ENCODE data around the gene ACOT7. TPM values are rescaled to one million over a fixed set of nuclear protein-coding genes. Genes with fewer than 3 reads are reported as not detected.
A peak's percentile ranks its signal among the peaks of the same experiment; 100 is the strongest.

Gene ACOT7
- total RNA-seq, 2 donors from 2014 or later: 16.9 to 24.9 TPM

- 97% methylated on average over 4 of the region's 4 CpGs for WGBS
- H3K36me3 ChIP-seq: no peaks in the 10 kb centered on the region
- intact Hi-C loops (cut with DNase I): no loop called here
- H3K27me3 ChIP-seq (replicated peaks; ENCODE audit: insufficient read depth): peaks cover 7% of the 10 kb centered on the region
- H3K9me3 ChIP-seq: no peaks in the 10 kb centered on the region
- peaks cover 11% of the 10 kb centered on the region for H3K4me1 ChIP-seq (replicated peaks)
- H3K27ac ChIP-seq: no peak overlapping the region
- no peak overlapping the region for H3K4me3 ChIP-seq
- no peak for DNase-seq (ENCODE audit: low spot score)
- TF ChIP-seq POLR2A (IDR thresholded peaks at IDR 0.05) (no peak), CTCF (IDR thresholded peaks at IDR 0.05) (no peak), POLR2AphosphoS5 (IDR thresholded peaks at IDR 0.05) (no peak)
Measured at GRCh38 chr1:6237093-6237492, 156.5 kb downstream of the ACOT7 start.

GRCh38 chr1:6235296-6235677, 158.3 kb downstream of the ACOT7 start:
- TF ChIP-seq CTCF (IDR thresholded peaks at IDR 0.05) (no peak), POLR2A (IDR thresholded peaks at IDR 0.05) (no peak), POLR2AphosphoS5 (IDR thresholded peaks at IDR 0.05) (no peak)

GRCh38 chr1:6234502-6235295, 158.9 kb downstream of the ACOT7 start:
- 30% methylated on average over 20 of the region's 20 CpGs for WGBS
- DNase-seq (ENCODE audit: low spot score): no peak
- no peak for TF ChIP-seq CTCF (IDR thresholded peaks at IDR 0.05)
- TF ChIP-seq POLR2A (IDR thresholded peaks at IDR 0.05): no peak
- no peak for TF ChIP-seq POLR2AphosphoS5 (IDR thresholded peaks at IDR 0.05)
- Histone ChIP-seq H3K36me3 (no peaks in the 10 kb centered on the region), H3K4me1 (replicated peaks) (peaks cover 6% of the 10 kb centered on the region), H3K4me3 (peak overlapping the region; percentile 72 to 92), H3K9me3 (no peaks in the 10 kb centered on the region), H3K27ac (no peak overlapping the region), H3K27me3 (replicated peaks; ENCODE audit: insufficient read depth) (no peaks in the 10 kb centered on the region)
- intact Hi-C loops (cut with DNase I): no loop called here

More at GRCh38 chr1:6235296-6235677, 158.3 kb downstream of the ACOT7 start:
- no peaks in the 10 kb centered on the region for H3K36me3 ChIP-seq
- H3K4me1 ChIP-seq (replicated peaks): peaks cover 6% of the 10 kb centered on the region
- H3K9me3 ChIP-seq: no peaks in the 10 kb centered on the region
- intact Hi-C loops (cut with DNase I): no loop called here
- H3K4me3 ChIP-seq: peak overlapping the region; percentile 72 to 92
- H3K27me3 ChIP-seq (replicated peaks; ENCODE audit: insufficient read depth): no peaks in the 10 kb centered on the region
- 0% methylated on average over 7 of the region's 30 CpGs for WGBS
- peak overlapping the region in 1 of 2 donors; percentile 57 for H3K27ac ChIP-seq
- DNase-seq (ENCODE audit: low spot score): no peak

GRCh38 chr1:6233376-6233775, 160.2 kb downstream of the ACOT7 start:
- 50% methylated on average over 1 of the region's 1 CpG for WGBS
- H3K4me3 ChIP-seq: no peak overlapping the region
- no peak overlapping the region for H3K27ac ChIP-seq
- no peaks in the 10 kb centered on the region for H3K9me3 ChIP-seq
- H3K4me1 ChIP-seq (replicated peaks): peaks cover 6% of the 10 kb centered on the region
- intact Hi-C loops (cut with DNase I): no loop called here
- TF ChIP-seq POLR2AphosphoS5 (IDR thresholded peaks at IDR 0.05): no peak
- no peak for TF ChIP-seq CTCF (IDR thresholded peaks at IDR 0.05)
- TF ChIP-seq POLR2A (IDR thresholded peaks at IDR 0.05): no peak
- no peaks in the 10 kb centered on the region for H3K36me3 ChIP-seq
- DNase-seq (ENCODE audit: low spot score): no peak
- no peaks in the 10 kb centered on the region for H3K27me3 ChIP-seq (replicated peaks; ENCODE audit: insufficient read depth)

- TF ChIP-seq POLR2A (IDR thresholded peaks at IDR 0.05): no peak
- no peak for TF ChIP-seq POLR2AphosphoS5 (IDR thresholded peaks at IDR 0.05)
- TF ChIP-seq CTCF (IDR thresholded peaks at IDR 0.05): no peak
- no peak overlapping the region for H3K27ac ChIP-seq
- H3K36me3 ChIP-seq: peaks cover 0 to 16% of the 10 kb centered on the region in 2 donors
- H3K27me3 ChIP-seq (replicated peaks; ENCODE audit: insufficient read depth): no peaks in the 10 kb centered on the region
- no peaks in the 10 kb centered on the region for H3K4me1 ChIP-seq (replicated peaks)
- H3K9me3 ChIP-seq: no peaks in the 10 kb centered on the region
- intact Hi-C loops (cut with DNase I): no loop called here
- no peak overlapping the region for H3K4me3 ChIP-seq
- 92% methylated on average over 8 of the region's 8 CpGs for WGBS
- no peak for DNase-seq (ENCODE audit: low spot score)
Measured at GRCh38 chr1:6225651-6226050, 167.9 kb downstream of the ACOT7 start.

Data from prostate gland (tissue), 2 donors.